Left lung (tissue), 10 donors: ENCODE data around the gene SH3RF2. TPM values are rescaled to one million over a fixed set of nuclear protein-coding genes. Genes with fewer than 3 reads are reported as not detected.

Experiments used
- ATAC-seq: fragments of 200-7000 bp; cut with Tn5 transposase; one replicate; pipeline ENCODE4 v1.9.1; 2020; ENCODE audit warnings: moderate library complexity
- DNase-seq, 4 donors: peaks; one replicate each; pipeline ENCODE4 v3.0.0-alpha.2; 2013 to 2020
- H3K27ac ChIP-seq, 2 donors: fragments of 200-600 bp; sonication (generic) in 1 of 2; one replicate each; pipeline versions ENCODE4 v1.5.0 to v1.8.0; 2020 to 2021
- H3K27me3 ChIP-seq, 2 donors: fragments of 200-600 bp; sonication (generic) in 1 of 2; one replicate each; pipeline versions ENCODE4 v1.5.0 to v1.8.0; 2020 to 2021
- H3K36me3 ChIP-seq, 2 donors: fragments of 200-600 bp; sonication (generic) in 1 of 2; one replicate each; pipeline versions ENCODE4 v1.5.0 to v1.8.0; 2020 to 2021
- H3K4me1 ChIP-seq, 2 donors: fragments of 200-600 bp; one replicate each; pipeline ENCODE4 v1.8.0; 2021
- H3K4me3 ChIP-seq, 2 donors: fragments of 200-600 bp; sonication (generic) in 1 of 2; one replicate each; pipeline versions ENCODE4 v1.5.0 to v1.8.0; 2020 to 2021; ENCODE audit warnings: mild to moderate bottlenecking in 1 of 2
- H3K9me3 ChIP-seq, 2 donors: fragments of 200-600 bp; sonication (generic) in 1 of 2; one replicate each; pipeline versions ENCODE4 v1.5.0 to v1.8.0; 2020 to 2021
- CTCF ChIP-seq, 2 donors: fragments of 200-600 bp; sonication (generic) in 1 of 2; IDR thresholded peaks; one replicate each; pipeline versions ENCODE4 v1.5.0 to v1.8.0; 2021; ENCODE audit warnings: antibody characterized with exemption in 2 of 2
- intact Hi-C, 2 donors: fragments of 100-400 bp; cut with DNase I; formaldehyde crosslinking; loops; one replicate each; pipeline versions ENCODE4 v1.11.2 to v1.14.2; 2022
- polyA plus RNA-seq, 6 donors: library from polyadenylated mRNA; unstranded; fragments of 120-200 nt; gene quantifications; one replicate each; pipeline ENCODE4 v1.2.1, GENCODE V29; 2013; ENCODE audit not compliant: insufficient read length in 6 of 6
- total RNA-seq, 2 donors: library from RNA; stranded (reverse); fragmentation: NEBNext Ultra II Directional; extraction: Animal tissue kit (Norgen Biotek cat#: 25700); gene quantifications; one replicate each; pipeline ENCODE4 v1.2.1, GENCODE V29; 2021
- donor health status: DM: no; HTN: yes; CAD: no.
- donor health status: DM: no; HTN: no; CAD: no.

Gene SH3RF2
- total and polyA plus RNA-seq, 8 donors = 0.24 to 20.3 (median 0.47) TPM

- H3K4me3 ChIP-seq = no peak overlapping the region
- no peaks in the 10 kb centered on the region for H3K9me3 ChIP-seq
- H3K27ac ChIP-seq = no peak overlapping the region
- no peaks in the 10 kb centered on the region for H3K27me3 ChIP-seq
- no peak for DNase-seq
- H3K36me3 ChIP-seq = no peaks in the 10 kb centered on the region
- no peaks in the 10 kb centered on the region for H3K4me1 ChIP-seq
- TF ChIP-seq CTCF (IDR thresholded peaks at IDR 0.05) = no peak
- intact Hi-C loops = no loop called here
- no peak for ATAC-seq
These were observed 22.7 kb upstream of the SH3RF2 start for GRCh38 chr5:145913701-145914100.

- H3K27me3 ChIP-seq = no peaks in the 10 kb centered on the region
- intact Hi-C loops = no loop called here
These were observed 20.3 kb upstream of the SH3RF2 start for GRCh38 chr5:145915970-145916638.

DNA sequence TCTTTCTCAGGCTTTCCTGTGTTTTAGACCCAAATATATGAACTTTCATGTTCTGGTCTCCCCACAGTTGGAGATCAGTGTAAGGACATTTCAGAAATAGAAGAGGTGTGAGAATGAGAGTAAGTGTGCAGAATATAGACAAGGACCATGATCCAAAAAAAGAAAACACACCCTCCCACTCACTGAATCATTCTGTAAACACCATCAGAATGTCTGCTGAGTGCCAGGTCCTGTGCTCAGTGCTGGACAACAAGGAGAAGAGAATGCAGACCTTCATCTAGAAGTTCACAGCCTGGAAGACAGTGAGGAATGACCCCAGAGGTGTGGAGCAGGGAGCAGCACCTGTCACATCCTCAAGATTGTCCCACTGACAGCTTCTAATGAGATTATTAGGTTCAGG is 19.1 kb upstream of the SH3RF2 start:
- ATAC-seq = peak; percentile 80
- no peaks in the 10 kb centered on the region for H3K9me3 ChIP-seq
- H3K27me3 ChIP-seq = no peaks in the 10 kb centered on the region
- H3K36me3 ChIP-seq = no peaks in the 10 kb centered on the region
- intact Hi-C loops = no loop called here
- H3K4me1 ChIP-seq = no peaks in the 10 kb centered on the region
- no peak overlapping the region for H3K27ac ChIP-seq
- DNase-seq = no peak
- no peak overlapping the region for H3K4me3 ChIP-seq
- TF ChIP-seq CTCF (IDR thresholded peaks at IDR 0.05) = no peak

More at GRCh38 chr5:145915970-145916638, 20.3 kb upstream of the SH3RF2 start:
- Histone ChIP-seq H3K9me3 (no peaks in the 10 kb centered on the region), H3K4me1 (no peaks in the 10 kb centered on the region), H3K4me3 (no peak overlapping the region), H3K36me3 (no peaks in the 10 kb centered on the region), H3K27ac (no peak overlapping the region)
- TF ChIP-seq CTCF (IDR thresholded peaks at IDR 0.05) = no peak
- DNase-seq (no peak), ATAC-seq (no peak)

GRCh38 chr5:145918397-145918796 is 18.0 kb upstream of the SH3RF2 start:
- Histone ChIP-seq H3K4me1 (no peaks in the 10 kb centered on the region), H3K27me3 (no peaks in the 10 kb centered on the region), H3K27ac (no peak overlapping the region), H3K36me3 (no peaks in the 10 kb centered on the region), H3K4me3 (no peak overlapping the region), H3K9me3 (no peaks in the 10 kb centered on the region)
- intact Hi-C loops = no loop called here
- no peak for ATAC-seq
- no peak for DNase-seq
- no peak for TF ChIP-seq CTCF (IDR thresholded peaks at IDR 0.05)

DNA sequence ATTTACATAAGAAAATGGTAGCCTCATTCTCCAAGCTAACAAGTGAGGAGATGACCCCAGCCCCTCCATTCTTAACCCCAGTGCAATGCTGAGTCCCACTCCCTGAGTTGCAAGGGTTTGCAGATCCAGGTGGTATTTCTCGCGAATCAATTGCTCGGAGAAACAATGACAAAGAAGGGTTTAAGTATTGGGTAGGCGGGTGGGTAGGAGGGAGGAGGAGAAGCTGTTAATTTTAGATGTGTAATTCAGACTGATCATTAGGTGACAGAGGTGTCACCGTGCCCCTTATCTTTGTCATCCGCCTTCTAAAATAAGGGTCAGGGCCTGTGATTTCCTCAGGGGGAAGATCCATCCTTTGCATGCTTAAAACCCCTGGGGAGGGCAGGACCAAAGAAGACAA is 17.0 kb upstream of the SH3RF2 start:
- H3K36me3 ChIP-seq = no peaks in the 10 kb centered on the region
- intact Hi-C loops = no loop called here
- DNase-seq = no peak
- H3K4me3 ChIP-seq = no peak overlapping the region
- H3K27me3 ChIP-seq = no peaks in the 10 kb centered on the region
- no peaks in the 10 kb centered on the region for H3K9me3 ChIP-seq
- no peaks in the 10 kb centered on the region for H3K4me1 ChIP-seq
- no peak for TF ChIP-seq CTCF (IDR thresholded peaks at IDR 0.05)
- H3K27ac ChIP-seq = no peak overlapping the region
- ATAC-seq = no peak
